Trophoblast cell (in vitro differentiated cells and primary cell): Measurements from ENCODE around the gene FN3K.

Experiments used
- DNase-seq, 2 donors: peaks; one replicate each; pipeline ENCODE4 v3.0.0-alpha.2; 2016
- H2AFZ ChIP-seq: 2 replicates; pipeline ENCODE4 v1.6.1; 2013; ENCODE audit warnings: low read length, moderate library complexity, mild to moderate bottlenecking; ENCODE audit not compliant: insufficient read depth, poor library complexity
- H2AK5ac ChIP-seq: 2 replicates; pipeline ENCODE4 v1.6.1; 2013; ENCODE audit warnings: mild to moderate bottlenecking, low read length
- H2BK120ac ChIP-seq: 2 replicates; pipeline ENCODE4 v1.6.1; 2013; ENCODE audit warnings: low read length, mild to moderate bottlenecking, moderate library complexity; ENCODE audit not compliant: insufficient read depth, poor library complexity
- H2BK12ac ChIP-seq: 2 replicates; pipeline ENCODE4 v1.6.1; 2013; ENCODE audit warnings: mild to moderate bottlenecking, low read length, moderate library complexity
- H2BK5ac ChIP-seq: 2 replicates; pipeline ENCODE4 v1.6.1; 2013; ENCODE audit warnings: low read length, low read depth, moderate library complexity, mild to moderate bottlenecking; ENCODE audit not compliant: poor library complexity
- H3K14ac ChIP-seq: 2 replicates; pipeline ENCODE4 v1.6.1; 2013; ENCODE audit warnings: mild to moderate bottlenecking, low read length
- H3K18ac ChIP-seq: 2 replicates; pipeline ENCODE4 v1.6.1; 2013; ENCODE audit warnings: mild to moderate bottlenecking, low read length
- H3K23ac ChIP-seq: 2 replicates; pipeline ENCODE4 v1.6.1; 2013; ENCODE audit warnings: low read length
- H3K27ac ChIP-seq: 2 replicates; pipeline ENCODE4 v1.5.1; 2013; ENCODE audit warnings: low read depth, mild to moderate bottlenecking, inconsistent platforms, low read length, moderate library complexity
- H3K27me3 ChIP-seq: 2 replicates; pipeline ENCODE4 v1.6.1; 2013; ENCODE audit warnings: inconsistent platforms, mild to moderate bottlenecking, low read length, moderate library complexity; ENCODE audit not compliant: insufficient read depth
- H3K36me3 ChIP-seq, 2 experiments: 1 replicate in 1 of 2; 2 replicates in 1 of 2; pipeline ENCODE4 v1.6.1; 2013; ENCODE audit warnings: low read length in 2 of 2, mild to moderate bottlenecking in 2 of 2, moderate library complexity in 1 of 2; ENCODE audit not compliant: insufficient read depth in 2 of 2, control insufficient read depth in 1 of 2
- H3K4ac ChIP-seq: 2 replicates; pipeline ENCODE4 v1.6.1; 2013; ENCODE audit warnings: low read depth, mild to moderate bottlenecking, low read length, moderate library complexity
- H3K4me1 ChIP-seq, 2 experiments: 1 replicate in 1 of 2; 2 replicates in 1 of 2; pipeline ENCODE4 v1.6.1; 2013; ENCODE audit warnings: low read length in 2 of 2, mild to moderate bottlenecking in 2 of 2, moderate library complexity in 1 of 2; ENCODE audit not compliant: insufficient read depth in 2 of 2, control insufficient read depth in 1 of 2
- H3K4me2 ChIP-seq: 2 replicates; pipeline ENCODE4 v1.6.1; 2013; ENCODE audit warnings: inconsistent platforms, mild to moderate bottlenecking, low read length, moderate library complexity
- H3K4me3 ChIP-seq: 2 replicates; pipeline ENCODE4 v1.5.1; 2013; ENCODE audit warnings: mild to moderate bottlenecking, low read depth, low read length, inconsistent platforms
- H3K79me1 ChIP-seq: one replicate; pipeline ENCODE4 v1.6.1; 2013; ENCODE audit warnings: low read length
- H3K79me2 ChIP-seq: 2 replicates; pipeline ENCODE4 v1.6.1; 2013; ENCODE audit warnings: low read length, mild to moderate bottlenecking; ENCODE audit not compliant: control insufficient read depth, insufficient read depth, poor library complexity
- H3K9ac ChIP-seq: 2 replicates; pipeline ENCODE4 v1.6.1; 2013; ENCODE audit warnings: mild to moderate bottlenecking, low read length
- H3K9me3 ChIP-seq: 2 replicates; pipeline ENCODE4 v1.6.1; 2013; ENCODE audit warnings: low read depth, mild to moderate bottlenecking, control low read depth, inconsistent platforms, low read length; ENCODE audit not compliant: insufficient read depth
- H4K12ac ChIP-seq: 2 replicates; pipeline ENCODE4 v1.6.1; 2013; ENCODE audit warnings: low read depth, mild to moderate bottlenecking, low read length, moderate library complexity
- H4K8ac ChIP-seq: 2 replicates; pipeline ENCODE4 v1.6.1; 2013; ENCODE audit warnings: low read depth, mild to moderate bottlenecking, low read length, moderate library complexity
- H4K91ac ChIP-seq: one replicate; pipeline ENCODE4 v1.6.1; 2013; ENCODE audit warnings: low read depth, mild to moderate bottlenecking, low read length, moderate library complexity
- WGBS: extraction: QIAGEN DNeasy Blood & Tissue Kit; methylation state at CpG from one replicate; pipeline ENCODE4 v1.1.7; 2013; ENCODE audit warnings: missing lambda C conversion rate; ENCODE audit not compliant: insufficient read length, insufficient coverage; ENCODE audit errors: extremely low coverage; 5-methylcytosine and 5-hydroxymethylcytosine counted together

The FN3K gene

GRCh38 chr17:82797061-82797460 lies 61.6 kb downstream of the FN3K start:
- Histone ChIP-seq H2BK12ac (no peak overlapping the region), H3K18ac (no peak overlapping the region), H3K79me2 (no peaks in the 10 kb centered on the region), H2AFZ (no peak overlapping the region), H3K36me3 (peaks cover 13 to 14% of the 10 kb centered on the region in 2 experiments), H2AK5ac (no peak overlapping the region), H3K9ac (no peak overlapping the region), H3K4ac (no peak overlapping the region), H3K4me3 (no peak overlapping the region), H4K91ac (no peak overlapping the region), H3K9me3 (peaks cover 13% of the 10 kb centered on the region), H4K8ac (no peak overlapping the region), H4K12ac (no peak overlapping the region), H3K27me3 (no peaks in the 10 kb centered on the region), H2BK5ac (no peak overlapping the region), H3K4me1 (peaks cover 0 to 5% of the 10 kb centered on the region in 2 experiments), H3K23ac (no peak overlapping the region), H2BK120ac (no peak overlapping the region), H3K27ac (no peak overlapping the region), H3K4me2 (no peak overlapping the region), H3K14ac (no peak overlapping the region), H3K79me1 (no peaks in the 10 kb centered on the region)
- DNase-seq: no peak
- WGBS: no CpG with 5 or more reads among the region's 9 CpGs

- no peak overlapping the region for H3K27ac ChIP-seq
- no peak overlapping the region for H4K91ac ChIP-seq
- no peak overlapping the region for H3K4me3 ChIP-seq
- H2BK12ac ChIP-seq: no peak overlapping the region
- no peak overlapping the region for H2AFZ ChIP-seq
- H3K36me3 ChIP-seq: peaks cover 13 to 14% of the 10 kb centered on the region in 2 experiments
- H3K79me2 ChIP-seq: no peaks in the 10 kb centered on the region
- no peaks in the 10 kb centered on the region for H3K27me3 ChIP-seq
- H3K9me3 ChIP-seq: peaks cover 16% of the 10 kb centered on the region
- no peak for DNase-seq
- no peak overlapping the region for H3K14ac ChIP-seq
- no peak overlapping the region for H3K23ac ChIP-seq
- H2BK5ac ChIP-seq: no peak overlapping the region
- no peak overlapping the region for H3K4me2 ChIP-seq
- H3K4ac ChIP-seq: no peak overlapping the region
- H4K12ac ChIP-seq: no peak overlapping the region
- WGBS: no CpG with 5 or more reads among the region's 7 CpGs
- H3K18ac ChIP-seq: no peak overlapping the region
- no peak overlapping the region for H3K9ac ChIP-seq
- no peak overlapping the region for H2AK5ac ChIP-seq
- peaks cover 0 to 4% of the 10 kb centered on the region in 2 experiments for H3K4me1 ChIP-seq
- no peak overlapping the region for H2BK120ac ChIP-seq
- H3K79me1 ChIP-seq: no peaks in the 10 kb centered on the region
- H4K8ac ChIP-seq: no peak overlapping the region
These were observed 63.3 kb downstream of the FN3K start for GRCh38 chr17:82798752-82799151.

GRCh38 chr17:82799591-82799990 lies 64.2 kb downstream of the FN3K start:
- H3K36me3 ChIP-seq: peaks cover 13 to 14% of the 10 kb centered on the region in 2 experiments
- H3K23ac ChIP-seq: no peak overlapping the region
- no peak overlapping the region for H4K91ac ChIP-seq
- H3K79me2 ChIP-seq: no peaks in the 10 kb centered on the region
- H3K4me3 ChIP-seq: no peak overlapping the region
- no peak overlapping the region for H3K4me2 ChIP-seq
- H3K18ac ChIP-seq: no peak overlapping the region
- H2BK5ac ChIP-seq: no peak overlapping the region
- no peak overlapping the region for H2BK12ac ChIP-seq
- H3K9ac ChIP-seq: no peak overlapping the region
- H3K14ac ChIP-seq: no peak overlapping the region
- no peaks in the 10 kb centered on the region for H3K27me3 ChIP-seq
- H3K4me1 ChIP-seq: no peaks in the 10 kb centered on the region
- H2AK5ac ChIP-seq: no peak overlapping the region
- no peak overlapping the region for H3K27ac ChIP-seq
- no peak overlapping the region for H2AFZ ChIP-seq
- H3K9me3 ChIP-seq: peaks cover 16% of the 10 kb centered on the region
- WGBS: no CpG with 5 or more reads among the region's 16 CpGs
- DNase-seq: no peak
- no peak overlapping the region for H3K4ac ChIP-seq
- H4K12ac ChIP-seq: no peak overlapping the region
- H3K79me1 ChIP-seq: no peaks in the 10 kb centered on the region
- H2BK120ac ChIP-seq: no peak overlapping the region
- no peak overlapping the region for H4K8ac ChIP-seq
